Neural progenitor cell (in vitro differentiated cells): ENCODE measurements around the gene CYFIP2.

Source experiments
- EZH2phosphoT487 ChIP-seq: fragments of 200-600 bp; sonication (generic); IDR thresholded peaks from 2 replicates; pipeline ENCODE4 v1.6.1; 2017; ENCODE audit warnings: antibody characterized with exemption
- TF ChIP-seq, protein P1 (sequence below): fragments of 200-600 bp; sonication (generic); IDR thresholded peaks from 2 replicates; pipeline ENCODE4 v1.5.1; 2017; ENCODE audit warnings: antibody characterized with exemption, mild to moderate bottlenecking

DNA sequence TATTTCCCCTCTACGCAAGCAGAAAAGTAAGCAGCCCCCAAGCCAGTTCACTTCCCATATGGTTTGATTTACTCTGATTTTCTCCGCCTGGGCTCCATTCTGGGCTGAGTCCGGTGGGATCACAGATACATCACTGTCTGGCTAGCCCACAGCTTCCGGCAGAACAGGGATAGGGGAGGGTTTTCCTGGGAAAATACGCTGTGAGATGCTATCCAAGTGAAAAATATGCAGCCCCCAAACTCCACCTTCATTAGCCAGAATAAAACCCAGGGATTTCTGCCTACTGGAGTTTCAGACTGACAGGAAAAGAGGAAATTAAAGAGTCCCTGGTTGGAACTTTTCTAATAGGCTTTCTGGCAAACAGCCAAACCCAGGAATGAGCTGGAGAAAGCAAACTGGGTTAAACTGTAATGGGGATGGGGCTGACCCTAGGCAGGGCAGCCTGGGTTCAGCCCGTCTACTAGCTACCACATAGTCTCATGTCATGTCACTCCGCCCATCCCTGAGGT lies 177.2 kb downstream of the CYFIP2 start:
- TF ChIP-seq, protein P1, sequence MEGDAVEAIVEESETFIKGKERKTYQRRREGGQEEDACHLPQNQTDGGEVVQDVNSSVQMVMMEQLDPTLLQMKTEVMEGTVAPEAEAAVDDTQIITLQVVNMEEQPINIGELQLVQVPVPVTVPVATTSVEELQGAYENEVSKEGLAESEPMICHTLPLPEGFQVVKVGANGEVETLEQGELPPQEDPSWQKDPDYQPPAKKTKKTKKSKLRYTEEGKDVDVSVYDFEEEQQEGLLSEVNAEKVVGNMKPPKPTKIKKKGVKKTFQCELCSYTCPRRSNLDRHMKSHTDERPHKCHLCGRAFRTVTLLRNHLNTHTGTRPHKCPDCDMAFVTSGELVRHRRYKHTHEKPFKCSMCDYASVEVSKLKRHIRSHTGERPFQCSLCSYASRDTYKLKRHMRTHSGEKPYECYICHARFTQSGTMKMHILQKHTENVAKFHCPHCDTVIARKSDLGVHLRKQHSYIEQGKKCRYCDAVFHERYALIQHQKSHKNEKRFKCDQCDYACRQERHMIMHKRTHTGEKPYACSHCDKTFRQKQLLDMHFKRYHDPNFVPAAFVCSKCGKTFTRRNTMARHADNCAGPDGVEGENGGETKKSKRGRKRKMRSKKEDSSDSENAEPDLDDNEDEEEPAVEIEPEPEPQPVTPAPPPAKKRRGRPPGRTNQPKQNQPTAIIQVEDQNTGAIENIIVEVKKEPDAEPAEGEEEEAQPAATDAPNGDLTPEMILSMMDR, result no peak
- TF ChIP-seq EZH2phosphoT487, result no peak
